ENCODE measurements around the gene OPN3. TPM values are rescaled to one million over a fixed set of nuclear protein-coding genes. Genes with fewer than 3 reads are reported as not detected.

The OPN3 gene
- total RNA-seq, 6 donors from 2014 or later: 11.5 to 63.4 (median 30.2) TPM

GRCh38 chr1:241637604-241638003, 2.6 kb downstream of the OPN3 start:
- H3K27me3 ChIP-seq: no peaks in the 10 kb centered on the region
- ATAC-seq (ENCODE audit: low FRiP score in 2 of 2) (no peak), DNase-seq (no peak)
- 84 to 85% methylated on average over 4 of the region's 4 CpGs for WGBS, 2 donors
- no peaks in the 10 kb centered on the region for H3K9me3 ChIP-seq
- H3K4me1 ChIP-seq: peaks cover 12 to 25% (median 20%) of the 10 kb centered on the region in 4 donors
- H3K4me3 ChIP-seq: peak overlapping the region in 1 of 4 donors; percentile 17
- no peak overlapping the region for H3K27ac ChIP-seq
- H3K36me3 ChIP-seq: peaks cover 0 to 10% (median under 1%) of the 10 kb centered on the region in 4 donors
- TF ChIP-seq EP300 (IDR thresholded peaks at IDR 0.05) (no peak), POLR2A (IDR thresholded peaks at IDR 0.05) (no peak), POLR2AphosphoS5 (IDR thresholded peaks at IDR 0.05) (no peak)
- TF ChIP-seq, protein P1, sequence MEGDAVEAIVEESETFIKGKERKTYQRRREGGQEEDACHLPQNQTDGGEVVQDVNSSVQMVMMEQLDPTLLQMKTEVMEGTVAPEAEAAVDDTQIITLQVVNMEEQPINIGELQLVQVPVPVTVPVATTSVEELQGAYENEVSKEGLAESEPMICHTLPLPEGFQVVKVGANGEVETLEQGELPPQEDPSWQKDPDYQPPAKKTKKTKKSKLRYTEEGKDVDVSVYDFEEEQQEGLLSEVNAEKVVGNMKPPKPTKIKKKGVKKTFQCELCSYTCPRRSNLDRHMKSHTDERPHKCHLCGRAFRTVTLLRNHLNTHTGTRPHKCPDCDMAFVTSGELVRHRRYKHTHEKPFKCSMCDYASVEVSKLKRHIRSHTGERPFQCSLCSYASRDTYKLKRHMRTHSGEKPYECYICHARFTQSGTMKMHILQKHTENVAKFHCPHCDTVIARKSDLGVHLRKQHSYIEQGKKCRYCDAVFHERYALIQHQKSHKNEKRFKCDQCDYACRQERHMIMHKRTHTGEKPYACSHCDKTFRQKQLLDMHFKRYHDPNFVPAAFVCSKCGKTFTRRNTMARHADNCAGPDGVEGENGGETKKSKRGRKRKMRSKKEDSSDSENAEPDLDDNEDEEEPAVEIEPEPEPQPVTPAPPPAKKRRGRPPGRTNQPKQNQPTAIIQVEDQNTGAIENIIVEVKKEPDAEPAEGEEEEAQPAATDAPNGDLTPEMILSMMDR (IDR thresholded peaks at IDR 0.05): no peak

- TF ChIP-seq, protein P1 (IDR thresholded peaks at IDR 0.05): no peak
- TF ChIP-seq EP300 (IDR thresholded peaks at IDR 0.05) (no peak), POLR2A (IDR thresholded peaks at IDR 0.05) (no peak), POLR2AphosphoS5 (IDR thresholded peaks at IDR 0.05) (no peak)
- no peak overlapping the region for H3K4me3 ChIP-seq
- no peak overlapping the region for H3K27ac ChIP-seq
- H3K9me3 ChIP-seq: no peaks in the 10 kb centered on the region
- DNase-seq: no peak
- ATAC-seq (ENCODE audit: low FRiP score in 2 of 2): no peak
- peaks cover 0 to 10% (median under 1%) of the 10 kb centered on the region in 4 donors for H3K36me3 ChIP-seq
- H3K27me3 ChIP-seq: no peaks in the 10 kb centered on the region
- H3K4me1 ChIP-seq: peaks cover 12 to 25% (median 20%) of the 10 kb centered on the region in 4 donors
Measured at GRCh38 chr1:241637046-241637590, 3.1 kb downstream of the OPN3 start.

- Histone ChIP-seq H3K27me3 (no peaks in the 10 kb centered on the region), H3K27ac (no peak overlapping the region), H3K36me3 (peaks cover 0 to 10% (median under 1%) of the 10 kb centered on the region in 4 donors), H3K4me3 (no peak overlapping the region), H3K4me1 (peaks cover 12 to 25% (median 20%) of the 10 kb centered on the region in 4 donors), H3K9me3 (no peaks in the 10 kb centered on the region)
- 66 to 73% methylated on average over 1 of the region's 1 CpG for WGBS, 2 donors
- no peak for ATAC-seq (ENCODE audit: low FRiP score in 2 of 2)
- TF ChIP-seq EP300 (IDR thresholded peaks at IDR 0.05): no peak
- TF ChIP-seq POLR2A (IDR thresholded peaks at IDR 0.05): no peak
- no peak for TF ChIP-seq POLR2AphosphoS5 (IDR thresholded peaks at IDR 0.05)
- TF ChIP-seq, protein P1 (IDR thresholded peaks at IDR 0.05): no peak
- no peak for DNase-seq
Measured at GRCh38 chr1:241636291-241636690, 3.9 kb downstream of the OPN3 start.

- no peak overlapping the region for H3K4me3 ChIP-seq
- ATAC-seq (ENCODE audit: low FRiP score in 2 of 2): no peak
- TF ChIP-seq POLR2A (IDR thresholded peaks at IDR 0.05) (no peak), POLR2AphosphoS5 (IDR thresholded peaks at IDR 0.05) (no peak), EP300 (IDR thresholded peaks at IDR 0.05) (no peak)
- TF ChIP-seq, protein P1 (IDR thresholded peaks at IDR 0.05): no peak
Measured at GRCh38 chr1:241635556-241636152, 4.5 kb downstream of the OPN3 start.

More at GRCh38 chr1:241635556-241636152, 4.5 kb downstream of the OPN3 start:
- H3K27me3 ChIP-seq: no peaks in the 10 kb centered on the region
- peaks cover 0 to 10% (median under 1%) of the 10 kb centered on the region in 4 donors for H3K36me3 ChIP-seq
- DNase-seq: no peak
- peaks cover 9 to 20% (median 16%) of the 10 kb centered on the region in 4 donors for H3K4me1 ChIP-seq
- H3K27ac ChIP-seq: no peak overlapping the region
- no peaks in the 10 kb centered on the region for H3K9me3 ChIP-seq
- WGBS, 2 donors: 82 to 85% methylated on average over 4 of the region's 4 CpGs

Measured in upper lobe of left lung (tissue), 6 donors.